Parathyroid adenoma (tissue), 2 donors: ENCODE results near the gene VOPP1.

ENCODE experiments used
- H2AFZ ChIP-seq: fragments of 300-600 bp; sonication (generic); one replicate; pipeline ENCODE4 v1.7.0; 2017; ENCODE audit warnings: antibody characterized with exemption, mild to moderate bottlenecking
- H3K27ac ChIP-seq: fragments of 300-600 bp; sonication (generic); one replicate; pipeline ENCODE4 v1.7.0; 2017
- H3K27me3 ChIP-seq: fragments of 300-600 bp; sonication (generic); one replicate; pipeline ENCODE4 v1.7.0; 2017; ENCODE audit warnings: low read length; ENCODE audit not compliant: control insufficient read depth, insufficient read depth
- H3K36me3 ChIP-seq: fragments of 300-600 bp; sonication (generic); one replicate; pipeline ENCODE4 v1.7.0; 2017; ENCODE audit warnings: low read length; ENCODE audit not compliant: control insufficient read depth, insufficient read depth
- H3K4me1 ChIP-seq: fragments of 300-600 bp; sonication (generic); one replicate; pipeline ENCODE4 v1.7.0; 2017; ENCODE audit warnings: control low read depth
- H3K4me2 ChIP-seq: fragments of 300-600 bp; sonication (generic); one replicate; pipeline ENCODE4 v1.7.0; 2017; ENCODE audit warnings: low read length
- H3K4me3 ChIP-seq: fragments of 300-600 bp; sonication (generic); one replicate; pipeline ENCODE4 v1.7.0; 2017; ENCODE audit warnings: low read depth, low read length
- H3K79me2 ChIP-seq: fragments of 300-600 bp; sonication (generic); one replicate; pipeline ENCODE4 v1.7.0; 2017; ENCODE audit warnings: control low read depth
- H3K9ac ChIP-seq: fragments of 300-600 bp; sonication (generic); one replicate; pipeline ENCODE4 v1.7.0; 2017; ENCODE audit warnings: mild to moderate bottlenecking
- H3K9me3 ChIP-seq: fragments of 300-600 bp; sonication (generic); one replicate; pipeline ENCODE4 v1.7.0; 2017; ENCODE audit warnings: low read length; ENCODE audit not compliant: control insufficient read depth
- TF ChIP-seq, protein P1 (sequence below): fragments of 300-600 bp; sonication (generic); IDR thresholded peaks from one replicate; pipeline ENCODE4 v1.7.0; 2017; ENCODE audit warnings: antibody characterized with exemption, mild to moderate bottlenecking
- donor health status: primary hyperparathyroidism.

The VOPP1 gene

DNA sequence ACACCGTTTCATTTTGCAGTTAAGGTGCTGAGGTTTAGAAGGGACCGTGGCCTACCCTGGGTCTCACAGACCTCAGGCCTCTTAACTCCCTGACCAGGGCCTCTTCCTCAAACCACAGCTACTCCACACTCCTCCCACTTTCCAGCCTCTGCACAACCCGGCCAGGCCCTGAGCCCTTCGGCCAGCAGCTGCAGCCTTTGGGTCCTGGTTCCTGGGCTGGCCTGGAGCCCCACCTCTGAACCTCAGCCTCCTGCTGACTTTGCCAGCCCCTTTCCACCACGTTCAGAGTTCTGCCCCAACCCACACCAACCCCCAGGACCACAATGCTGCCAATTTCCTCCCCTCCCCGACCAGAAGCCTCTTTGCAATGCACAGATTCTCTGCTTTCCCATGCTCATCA, 84.1 kb downstream of the VOPP1 start:
- H3K4me1 ChIP-seq = no peaks in the 10 kb centered on the region
- H2AFZ ChIP-seq = no peak overlapping the region
- H3K79me2 ChIP-seq = no peaks in the 10 kb centered on the region
- no peak overlapping the region for H3K4me3 ChIP-seq
- no peaks in the 10 kb centered on the region for H3K9me3 ChIP-seq
- H3K9ac ChIP-seq = no peak overlapping the region
- no peaks in the 10 kb centered on the region for H3K27me3 ChIP-seq
- H3K4me2 ChIP-seq = no peak overlapping the region
- H3K36me3 ChIP-seq = no peaks in the 10 kb centered on the region
- H3K27ac ChIP-seq = no peak overlapping the region
- TF ChIP-seq, protein P1, sequence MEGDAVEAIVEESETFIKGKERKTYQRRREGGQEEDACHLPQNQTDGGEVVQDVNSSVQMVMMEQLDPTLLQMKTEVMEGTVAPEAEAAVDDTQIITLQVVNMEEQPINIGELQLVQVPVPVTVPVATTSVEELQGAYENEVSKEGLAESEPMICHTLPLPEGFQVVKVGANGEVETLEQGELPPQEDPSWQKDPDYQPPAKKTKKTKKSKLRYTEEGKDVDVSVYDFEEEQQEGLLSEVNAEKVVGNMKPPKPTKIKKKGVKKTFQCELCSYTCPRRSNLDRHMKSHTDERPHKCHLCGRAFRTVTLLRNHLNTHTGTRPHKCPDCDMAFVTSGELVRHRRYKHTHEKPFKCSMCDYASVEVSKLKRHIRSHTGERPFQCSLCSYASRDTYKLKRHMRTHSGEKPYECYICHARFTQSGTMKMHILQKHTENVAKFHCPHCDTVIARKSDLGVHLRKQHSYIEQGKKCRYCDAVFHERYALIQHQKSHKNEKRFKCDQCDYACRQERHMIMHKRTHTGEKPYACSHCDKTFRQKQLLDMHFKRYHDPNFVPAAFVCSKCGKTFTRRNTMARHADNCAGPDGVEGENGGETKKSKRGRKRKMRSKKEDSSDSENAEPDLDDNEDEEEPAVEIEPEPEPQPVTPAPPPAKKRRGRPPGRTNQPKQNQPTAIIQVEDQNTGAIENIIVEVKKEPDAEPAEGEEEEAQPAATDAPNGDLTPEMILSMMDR = no peak

DNA sequence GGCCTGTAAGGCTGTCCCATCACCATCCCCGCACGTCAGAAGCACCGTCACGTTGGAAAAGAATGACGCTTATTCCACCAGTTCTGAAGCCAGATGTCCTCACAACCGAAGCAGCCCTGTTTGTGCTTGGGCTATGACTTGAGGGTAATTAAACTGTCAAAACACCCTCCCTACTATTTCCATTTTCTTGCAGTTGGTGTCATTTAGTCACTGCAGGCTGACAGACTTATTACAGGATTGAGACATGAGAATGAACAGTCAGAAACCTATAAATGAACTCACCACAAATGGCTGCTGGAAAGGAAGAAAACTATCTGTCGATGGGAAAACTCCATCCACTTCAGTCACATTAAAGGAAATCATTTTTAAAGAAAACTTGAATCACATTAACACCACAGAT, 85.3 kb downstream of the VOPP1 start:
- no peaks in the 10 kb centered on the region for H3K36me3 ChIP-seq
- H3K9ac ChIP-seq = no peak overlapping the region
- H3K79me2 ChIP-seq = no peaks in the 10 kb centered on the region
- no peaks in the 10 kb centered on the region for H3K27me3 ChIP-seq
- H2AFZ ChIP-seq = no peak overlapping the region
- no peaks in the 10 kb centered on the region for H3K4me1 ChIP-seq
- H3K4me2 ChIP-seq = no peak overlapping the region
- H3K27ac ChIP-seq = no peak overlapping the region
- no peaks in the 10 kb centered on the region for H3K9me3 ChIP-seq
- TF ChIP-seq, protein P1 = no peak
- no peak overlapping the region for H3K4me3 ChIP-seq

DNA sequence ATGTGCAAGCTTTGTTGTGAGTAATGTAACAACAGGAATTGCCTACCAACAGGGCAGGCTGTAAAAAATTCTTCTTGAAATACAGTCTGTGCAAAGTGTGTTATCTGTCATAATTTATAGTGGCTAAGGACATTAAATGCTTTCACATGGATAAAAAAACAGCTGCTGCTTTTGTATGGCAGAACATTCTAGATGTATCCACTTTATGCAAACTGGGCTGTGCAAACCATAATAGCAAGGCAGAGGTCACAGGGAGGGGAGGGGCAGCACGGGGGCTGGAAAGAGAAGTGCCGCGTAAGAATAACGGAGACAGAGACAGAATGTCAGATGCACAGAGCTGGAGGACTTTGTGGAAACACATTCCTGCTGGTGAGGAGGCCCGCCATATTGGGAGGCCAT, 86.1 kb downstream of the VOPP1 start:
- Histone ChIP-seq H3K4me1 (no peaks in the 10 kb centered on the region), H3K27me3 (no peaks in the 10 kb centered on the region), H3K4me3 (no peak overlapping the region), H3K4me2 (no peak overlapping the region), H3K27ac (no peak overlapping the region), H3K79me2 (no peaks in the 10 kb centered on the region), H2AFZ (no peak overlapping the region), H3K36me3 (no peaks in the 10 kb centered on the region), H3K9ac (no peak overlapping the region), H3K9me3 (no peaks in the 10 kb centered on the region)
- TF ChIP-seq, protein P1 = no peak

DNA sequence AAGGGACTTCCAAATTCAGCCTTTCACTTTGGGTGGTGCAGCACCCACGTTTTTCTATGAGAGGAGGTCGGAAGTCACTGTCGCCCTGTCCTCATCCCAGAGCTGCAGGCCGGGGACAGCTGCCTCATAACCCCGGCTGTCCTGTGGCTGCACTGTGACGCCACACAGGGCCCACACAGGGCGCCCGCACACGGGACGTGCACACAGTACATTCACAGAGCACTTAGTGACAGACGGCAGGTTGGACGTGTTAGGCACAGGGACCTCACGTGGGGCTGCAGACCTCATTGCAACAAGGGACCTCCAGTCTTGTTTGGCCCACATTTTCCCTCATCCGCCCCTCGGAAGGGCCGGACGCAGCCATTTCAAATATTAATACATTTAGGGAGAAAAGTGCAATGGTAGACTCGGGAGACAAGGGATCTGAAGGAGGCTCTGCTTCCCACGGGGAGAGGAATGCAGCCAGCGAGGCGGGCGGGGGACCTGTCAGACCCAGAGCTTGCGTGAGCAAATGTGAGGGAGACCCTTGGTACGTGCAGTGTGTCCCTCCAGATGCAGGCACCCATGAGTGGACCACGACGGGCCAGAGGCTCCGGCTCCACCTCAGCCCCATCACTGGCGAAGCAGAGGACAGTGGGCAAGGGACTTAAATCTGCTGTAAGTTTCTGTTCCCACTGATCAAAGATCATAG, 86.7 kb downstream of the VOPP1 start:
- Histone ChIP-seq H3K4me1 (no peaks in the 10 kb centered on the region), H3K36me3 (no peaks in the 10 kb centered on the region), H3K27ac (no peak overlapping the region), H3K9me3 (no peaks in the 10 kb centered on the region), H3K4me3 (no peak overlapping the region), H3K27me3 (no peaks in the 10 kb centered on the region), H3K79me2 (no peaks in the 10 kb centered on the region), H3K4me2 (no peak overlapping the region), H2AFZ (no peak overlapping the region), H3K9ac (no peak overlapping the region)
- TF ChIP-seq, protein P1 = no peak

DNA sequence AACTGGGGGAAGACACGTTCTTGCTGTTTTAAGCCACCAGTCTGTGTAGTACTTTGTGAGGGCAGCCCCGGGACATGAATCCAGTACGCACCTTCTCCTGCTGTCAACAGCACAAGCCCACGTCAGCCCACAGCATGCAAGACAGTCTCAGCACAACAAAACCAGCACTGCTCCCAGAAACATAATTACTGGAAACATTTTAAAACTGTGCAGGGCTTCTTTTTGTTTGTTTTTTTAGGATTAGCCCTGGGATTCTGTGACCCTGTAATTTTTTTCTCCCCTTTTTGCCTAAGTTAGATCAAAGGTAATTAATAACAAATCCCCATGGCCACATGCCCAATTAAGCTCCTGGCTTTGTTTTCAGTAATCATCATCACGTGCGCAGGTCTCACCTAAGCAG, 87.5 kb downstream of the VOPP1 start:
- Histone ChIP-seq H3K9me3 (no peaks in the 10 kb centered on the region), H3K27me3 (no peaks in the 10 kb centered on the region), H3K4me1 (no peaks in the 10 kb centered on the region), H3K36me3 (no peaks in the 10 kb centered on the region), H3K27ac (no peak overlapping the region), H3K9ac (no peak overlapping the region), H2AFZ (no peak overlapping the region), H3K79me2 (no peaks in the 10 kb centered on the region), H3K4me3 (no peak overlapping the region), H3K4me2 (no peak overlapping the region)
- TF ChIP-seq, protein P1 = no peak
